ENCODE data around the gene SLC44A3. TPM values are rescaled to one million over a fixed set of nuclear protein-coding genes. Genes with fewer than 3 reads are reported as not detected.

SLC44A3 gene
- total and polyA plus RNA-seq, 2 of the 4 experiments (the other 2 are of a cell fraction) = 0.31 to 0.54 TPM

- no peak for ATAC-seq (ENCODE audit: low read depth)
- Histone ChIP-seq H3K4ac (ENCODE audit: low read depth, low read length) (no peak overlapping the region), H3K56ac (ENCODE audit: extremely low read depth, insufficient read depth, low read length) (no peak overlapping the region), H3K9me1 (ENCODE audit: insufficient read depth, low read length) (peaks cover 6% of the 10 kb centered on the region; the same call in 1 of the 2 replicates), H4K5ac (ENCODE audit: low read depth, low read length) (no peak overlapping the region), H3K4me2 (ENCODE audit: low read depth, low read length) (peak overlapping the region; percentile 75), H3K18ac (ENCODE audit: low read depth, low read length) (no peak overlapping the region), H2AFZ (replicated peaks; ENCODE audit: low read length, poor library complexity) (no peak overlapping the region), H2AK9ac (replicated peaks; ENCODE audit: low read depth, low read length, poor library complexity) (no peak overlapping the region), H2BK120ac (ENCODE audit: low read depth, low read length) (no peak overlapping the region), H3K9me3 (ENCODE audit: control insufficient read depth, insufficient read depth, low read length) (no peaks in the 10 kb centered on the region), H3K4me3 (ENCODE audit: insufficient read depth, low read depth, low read length) (no peak overlapping the region), H2BK5ac (ENCODE audit: low read depth, low read length, poor library complexity, severe bottlenecking) (no peak overlapping the region), H3K14ac (replicated peaks; ENCODE audit: low read depth, low read length) (no peak overlapping the region), H3K23ac (ENCODE audit: low read depth, low read length) (peak overlapping the region; percentile 57; the same call in 1 of the 2 replicates), H2BK20ac (ENCODE audit: low read depth, low read length) (no peak overlapping the region), H2BK15ac (ENCODE audit: low read depth, low read length) (no peak overlapping the region), H3K27me3 (ENCODE audit: control insufficient read depth, insufficient read depth, low read length) (peaks cover 21% of the 10 kb centered on the region), H4K20me1 (ENCODE audit: insufficient read depth, low read length) (no peaks in the 10 kb centered on the region), H3K27ac (ENCODE audit: insufficient read depth, low read length) (no peak overlapping the region), H3K36me3 (ENCODE audit: control insufficient read depth, insufficient read depth, low read length) (no peaks in the 10 kb centered on the region), H3K79me1 (ENCODE audit: low read depth in 1 of 2, low read length in 2 of 2) (no peaks in the 10 kb centered on the region), H3K4me1 (ENCODE audit: control insufficient read depth, insufficient read depth, low read length) (0 out of 2 replicates have a peak, but pooled peaks cover 2% of the 10 kb centered on the region), H2AK5ac (ENCODE audit: low read depth, low read length) (no peak overlapping the region), H3K9ac (ENCODE audit: low read depth, low read length) (no peak overlapping the region), H4K91ac (ENCODE audit: insufficient read depth, low read depth, low read length) (no peak overlapping the region), H4K8ac (ENCODE audit: low read depth in 2 of 2, low read length in 2 of 2) (no peak overlapping the region)
- whole genome bisulfite sequencing, 2 experiments (ENCODE audit: extremely low coverage in 2 of 2, insufficient read length in 1 of 2) = no CpG with 5 or more reads among the region's 7 CpGs
- CTCF ChIA-PET = interaction anchor here (0.6 kb wide), 1 partner anchor 15 kb away, joined by 3 read pairs; no protein-coding TSS in a partner anchor
- no peak for TF ChIP-seq SMC3 (IDR thresholded peaks at IDR 0.05; ENCODE audit: low read depth, low read length)
- no peak for TF ChIP-seq FOS (IDR thresholded peaks at IDR 0.05; ENCODE audit: low read depth, low read length)
- TF ChIP-seq BHLHE40 (IDR thresholded peaks at IDR 0.05; ENCODE audit: low read depth, low read length) = no peak
- TF ChIP-seq POLR2A (IDR thresholded peaks at IDR 0.05; ENCODE audit: low read depth, low read length) = no peak
- no peak for TF ChIP-seq MAZ (IDR thresholded peaks at IDR 0.05; ENCODE audit: borderline replicate concordance, low read depth, low read length)
- BruUV-seq (replicated peaks) = no TSS peak
- no peak for DNase-seq
- intact Hi-C loops (cut with micrococcal nuclease) = no loop called here
- POLR2A ChIA-PET (ENCODE audit: unreplicated experiment) = no interaction called here
- dilution Hi-C loops (cut with HindIII; ENCODE audit: low sequenced_read_pairs, unreplicated experiment) = no loop called here
- in situ Hi-C loops (cut with MboI; ENCODE audit: low sequenced_read_pairs) = loop anchor here (25.0 kb wide), 1 partner anchor 759 kb away; no protein-coding TSS in a partner anchor
Observed at GRCh38 chr1:94820936-94821335, 779 bp downstream of the SLC44A3 start.

Measured in IMR-90 (cell line).